ENCODE measurements around the gene CALCOCO2.
"Not testable (repeated sequence)": the region's sequence is repeated elsewhere in the genome, so short reads cannot be mapped to it uniquely, and the experiment has no call there.

The CALCOCO2 gene

GRCh38 chr17:48825446-48826381 lies 5.1 kb upstream of the CALCOCO2 start:
- FAIRE-seq: no peak
- TF ChIP-seq CTCF (IDR thresholded peaks at IDR 0.05; ENCODE audit: insufficient read depth, missing control alignments): no peak
- DNase-seq (ENCODE audit: insufficient read length, low spot score): no peak

GRCh38 chr17:48831549-48831883 lies 681 bp downstream of the CALCOCO2 start:
- no peak for DNase-seq (ENCODE audit: insufficient read length, low spot score)
- no peak for TF ChIP-seq CTCF (IDR thresholded peaks at IDR 0.05; ENCODE audit: insufficient read depth, missing control alignments)
- no peak for FAIRE-seq

GRCh38 chr17:48834973-48835372 lies 4.1 kb downstream of the CALCOCO2 start:
- DNase-seq (ENCODE audit: insufficient read length, low spot score): no peak
- no peak for FAIRE-seq
- TF ChIP-seq CTCF (IDR thresholded peaks at IDR 0.05; ENCODE audit: insufficient read depth, missing control alignments): no peak

- TF ChIP-seq CTCF (IDR thresholded peaks at IDR 0.05; ENCODE audit: insufficient read depth, missing control alignments): no peak
- FAIRE-seq (no peak), DNase-seq (ENCODE audit: insufficient read length, low spot score) (no peak)
Measured at GRCh38 chr17:48835971-48836370, 5.1 kb downstream of the CALCOCO2 start.

GRCh38 chr17:48837458-48837857 lies 6.6 kb downstream of the CALCOCO2 start:
- FAIRE-seq: not testable (repeated sequence)

GRCh38 chr17:48840441-48840840 lies 9.6 kb downstream of the CALCOCO2 start:
- DNase-seq (ENCODE audit: insufficient read length, low spot score): no peak
- no peak for FAIRE-seq
- no peak for TF ChIP-seq CTCF (IDR thresholded peaks at IDR 0.05; ENCODE audit: insufficient read depth, missing control alignments)

More at GRCh38 chr17:48837458-48837857, 6.6 kb downstream of the CALCOCO2 start:
- DNase-seq (ENCODE audit: insufficient read length, low spot score): not testable (repeated sequence)

GRCh38 chr17:48841395-48841831 lies 10.6 kb downstream of the CALCOCO2 start:
- FAIRE-seq (no peak), DNase-seq (ENCODE audit: insufficient read length, low spot score) (no peak)
- TF ChIP-seq CTCF (IDR thresholded peaks at IDR 0.05; ENCODE audit: insufficient read depth, missing control alignments): no peak
